ENCODE measurements around the gene TCFL5.

Gene TCFL5

GRCh38 chr20:62799036-62799435, 62.6 kb downstream of the TCFL5 start:
- H3K79me2 ChIP-seq (ENCODE audit: insufficient read depth, low read length), result no peaks in the 10 kb centered on the region
- H3K9me3 ChIP-seq (ENCODE audit: insufficient read depth, low read length), result no peaks in the 10 kb centered on the region
- no peak overlapping the region for H3K27ac ChIP-seq (ENCODE audit: low read depth, low read length)
- TF ChIP-seq CTCF (IDR thresholded peaks at IDR 0.05; ENCODE audit: insufficient read depth, low read length, poor library complexity, severe bottlenecking) (no peak), EZH2phosphoT487 (conservative IDR thresholded peaks at IDR 0.05; ENCODE audit: low read length) (no peak)
- no peak overlapping the region for H3K4me3 ChIP-seq (ENCODE audit: insufficient read depth, low read length, poor library complexity, severe bottlenecking)
- no peaks in the 10 kb centered on the region for H4K20me1 ChIP-seq (ENCODE audit: low read depth, low read length)
- H3K27me3 ChIP-seq (ENCODE audit: low read length), result no peaks in the 10 kb centered on the region
- H3F3A ChIP-seq (ENCODE audit: insufficient read depth), result peaks cover 23% of the 10 kb centered on the region
- no peak overlapping the region for H3K4me2 ChIP-seq (ENCODE audit: low read depth, low read length, poor library complexity, severe bottlenecking)
- no peak overlapping the region for H3K9ac ChIP-seq (ENCODE audit: low read length)
- H2AFZ ChIP-seq (ENCODE audit: low read depth, low read length, severe bottlenecking), result no peak overlapping the region
- no peaks in the 10 kb centered on the region for H3K9me2 ChIP-seq (replicated peaks; ENCODE audit: insufficient read depth, low read length)
- H3K36me3 ChIP-seq (ENCODE audit: low read length), result no peaks in the 10 kb centered on the region

GRCh38 chr20:62797671-62798532, 63.7 kb downstream of the TCFL5 start:
- Histone ChIP-seq H3K4me3 (ENCODE audit: insufficient read depth, low read length, poor library complexity, severe bottlenecking) (no peak overlapping the region), H3K27ac (ENCODE audit: low read depth, low read length) (no peak overlapping the region), H3K36me3 (ENCODE audit: low read length) (no peaks in the 10 kb centered on the region)

GRCh38 chr20:62796699-62797491, 64.7 kb downstream of the TCFL5 start:
- TF ChIP-seq CTCF (IDR thresholded peaks at IDR 0.05; ENCODE audit: insufficient read depth, low read length, poor library complexity, severe bottlenecking) (no peak), EZH2phosphoT487 (conservative IDR thresholded peaks at IDR 0.05; ENCODE audit: low read length) (no peak)
- peak overlapping the region; percentile 73 for H3K4me3 ChIP-seq (ENCODE audit: insufficient read depth, low read length, poor library complexity, severe bottlenecking)
- no peak overlapping the region for H2AFZ ChIP-seq (ENCODE audit: low read depth, low read length, severe bottlenecking)
- H3K27ac ChIP-seq (ENCODE audit: low read depth, low read length), result peak overlapping the region; percentile 84
- H3K36me3 ChIP-seq (ENCODE audit: low read length), result no peaks in the 10 kb centered on the region
- no peaks in the 10 kb centered on the region for H3K9me2 ChIP-seq (replicated peaks; ENCODE audit: insufficient read depth, low read length)
- no peaks in the 10 kb centered on the region for H3K9me3 ChIP-seq (ENCODE audit: insufficient read depth, low read length)
- no peaks in the 10 kb centered on the region for H3K27me3 ChIP-seq (ENCODE audit: low read length)
- no peaks in the 10 kb centered on the region for H3K79me2 ChIP-seq (ENCODE audit: insufficient read depth, low read length)
- no peaks in the 10 kb centered on the region for H4K20me1 ChIP-seq (ENCODE audit: low read depth, low read length)
- H3K4me2 ChIP-seq (ENCODE audit: low read depth, low read length, poor library complexity, severe bottlenecking), result peak overlapping the region; percentile 72
- peak overlapping the region; percentile 57 for H3K9ac ChIP-seq (ENCODE audit: low read length)
- H3F3A ChIP-seq (ENCODE audit: insufficient read depth), result peaks cover 19% of the 10 kb centered on the region

More at GRCh38 chr20:62797671-62798532, 63.7 kb downstream of the TCFL5 start:
- H3K9ac ChIP-seq (ENCODE audit: low read length), result peak overlapping the region; percentile 57; the same call in 1 of the 2 replicates
- no peak overlapping the region for H2AFZ ChIP-seq (ENCODE audit: low read depth, low read length, severe bottlenecking)
- H3K4me2 ChIP-seq (ENCODE audit: low read depth, low read length, poor library complexity, severe bottlenecking), result no peak overlapping the region
- no peaks in the 10 kb centered on the region for H3K79me2 ChIP-seq (ENCODE audit: insufficient read depth, low read length)
- TF ChIP-seq EZH2phosphoT487 (conservative IDR thresholded peaks at IDR 0.05; ENCODE audit: low read length), result no peak
- TF ChIP-seq CTCF (IDR thresholded peaks at IDR 0.05; ENCODE audit: insufficient read depth, low read length, poor library complexity, severe bottlenecking), result no peak
- no peaks in the 10 kb centered on the region for H4K20me1 ChIP-seq (ENCODE audit: low read depth, low read length)
- H3F3A ChIP-seq (ENCODE audit: insufficient read depth), result peaks cover 19% of the 10 kb centered on the region
- no peaks in the 10 kb centered on the region for H3K9me2 ChIP-seq (replicated peaks; ENCODE audit: insufficient read depth, low read length)
- no peaks in the 10 kb centered on the region for H3K9me3 ChIP-seq (ENCODE audit: insufficient read depth, low read length)
- no peaks in the 10 kb centered on the region for H3K27me3 ChIP-seq (ENCODE audit: low read length)

All from SU-DHL-6 (cell line).